HepG2 (cell line): ENCODE results near the gene ATP8A1. TPM values are rescaled to one million over a fixed set of nuclear protein-coding genes. Genes with fewer than 3 reads are reported as not detected.

Experiments
- ATAC-seq: fragments of 200-7000 bp; cut with Tn5 transposase; 3 replicates; pipeline ENCODE4 v1.9.1; 2020; ENCODE audit warnings: mild to moderate bottlenecking, moderate library complexity
- BruUV-seq: library from RNA; stranded (reverse); fragments of 400-500 nt; replicated peaks from 2 replicates; lab custom pipeline; 2021; lab: Mats Ljungman, UMichigan
- CTCF ChIA-PET: fragments of 300-600 bp; formaldehyde crosslinking; extraction: SDS; loops from one replicate; lab custom pipeline; 2021; ENCODE audit warnings: low total read pairs, inconsistent platforms, low intra/inter-chr PET ratio; lab: Yijun Ruan, JAX
- POLR2A ChIA-PET: fragments of 350-600 bp; sonication (Branson Sonifier 250); formaldehyde crosslinking; loops from one replicate; lab custom pipeline; 2020; ENCODE audit warnings: antibody characterized with exemption, inconsistent platforms; lab: Yijun Ruan, JAX
- DNase-seq: peaks from one replicate; pipeline ENCODE4 v3.0.0-alpha.2; 2015; ENCODE audit warnings: low spot score
- FAIRE-seq: peaks from 3 replicates; lab custom pipeline; 2011; peaks lifted over from hg19 to GRCh38; lab: Jason Lieb, UNC
- H2AFZ ChIP-seq: one replicate; pipeline ENCODE4 v1.6.1; 2011; ENCODE audit warnings: low read length, inconsistent platforms
- H3K27ac ChIP-seq: fragments of 300-600 bp; 3 replicates; pipeline ENCODE4 v1.8.0; 2011; ENCODE audit warnings: mixed run types, mild to moderate bottlenecking, mixed read lengths, low read length, inconsistent platforms; ENCODE audit not compliant: insufficient read depth; ENCODE audit errors: extremely low read length
- H3K27me3 ChIP-seq, 2 experiments: fragments of 200-600 bp in 1 of 2; 2 replicates in 1 of 2; 3 replicates in 1 of 2; pipeline versions ENCODE4 v1.6.0 to v1.8.0; 2011; ENCODE audit warnings: low read length in 2 of 2, mild to moderate bottlenecking in 2 of 2, moderate library complexity in 2 of 2, inconsistent platforms in 1 of 2; ENCODE audit not compliant: insufficient read depth in 2 of 2, control insufficient read depth in 1 of 2
- H3K36me3 ChIP-seq, 2 experiments: fragments of 200-600 bp in 1 of 2; replicated peaks in 1 of 2; 2 replicates in 1 of 2; 3 replicates in 1 of 2; pipeline versions ENCODE4 v1.5.1 to v1.8.0; 2011; ENCODE audit warnings: low read length in 2 of 2, inconsistent platforms in 1 of 2; ENCODE audit not compliant: insufficient read depth in 2 of 2, control insufficient read depth in 1 of 2
- H3K4me1 ChIP-seq: 2 replicates; pipeline ENCODE4 v1.5.1; 2012; ENCODE audit warnings: low read length, inconsistent platforms; ENCODE audit not compliant: insufficient read depth
- H3K4me2 ChIP-seq: 2 replicates; pipeline ENCODE4 v1.6.0; 2011; ENCODE audit warnings: low read depth, low read length, inconsistent platforms
- H3K4me3 ChIP-seq, 3 experiments: fragments of 200-600 bp in 1 of 3; sonication (generic), shearing (Covaris generic) in 1 of 3; replicated peaks in 1 of 3; 2 replicates each; pipeline ENCODE4 v1.5.1; 2011 to 2016; ENCODE audit warnings: low read length in 3 of 3, inconsistent platforms in 2 of 3, low read depth in 2 of 3, mild to moderate bottlenecking in 2 of 3, control low read depth in 1 of 3, mixed read lengths in 1 of 3; ENCODE audit not compliant: insufficient read depth in 1 of 3
- H3K79me2 ChIP-seq: one replicate; pipeline ENCODE4 v1.6.1; 2011; ENCODE audit warnings: low read length, inconsistent platforms; ENCODE audit not compliant: insufficient read depth
- H3K9ac ChIP-seq: 2 replicates; pipeline ENCODE4 v1.6.0; 2011; ENCODE audit warnings: mild to moderate bottlenecking, low read depth, low read length, inconsistent platforms; ENCODE audit not compliant: insufficient read depth
- H3K9me3 ChIP-seq: 2 replicates; pipeline ENCODE4 v1.5.1; 2012; ENCODE audit warnings: mild to moderate bottlenecking, low read length
- H4K20me1 ChIP-seq: 2 replicates; pipeline ENCODE4 v1.6.0; 2011; ENCODE audit warnings: inconsistent platforms, mild to moderate bottlenecking, low read length, moderate library complexity; ENCODE audit not compliant: insufficient read depth
- HDAC1 ChIP-seq: sonication (generic); formaldehyde crosslinking; IDR thresholded peaks from 2 replicates; pipeline ENCODE4 v1.5.1; 2020; ENCODE audit warnings: mild to moderate bottlenecking, missing genetic modification reagents
- KDM4B ChIP-seq: sonication (generic); formaldehyde crosslinking; IDR thresholded peaks from 2 replicates; pipeline ENCODE4 v1.4.0; 2020; ENCODE audit warnings: missing genetic modification reagents
- MED13 ChIP-seq: sonication (generic); formaldehyde crosslinking; IDR thresholded peaks from 2 replicates; pipeline ENCODE4 v1.5.0; 2020; ENCODE audit warnings: missing genetic modification reagents
- MXI1 ChIP-seq: IDR thresholded peaks from 3 replicates; pipeline ENCODE4 v1.6.1; 2012; ENCODE audit warnings: low read depth, low read length, inconsistent platforms, borderline replicate concordance
- NKX3-1 ChIP-seq: sonication (generic); formaldehyde crosslinking; IDR thresholded peaks from 2 replicates; pipeline ENCODE4 v1.5.0; 2020; ENCODE audit warnings: missing genetic modification reagents
- RFX5 ChIP-seq: IDR thresholded peaks from 2 replicates; pipeline ENCODE4 v1.6.1; 2011; ENCODE audit warnings: low read depth, low read length, improper control_type of control experiment
- SCMH1 ChIP-seq: sonication (generic); formaldehyde crosslinking; IDR thresholded peaks from 2 replicates; pipeline ENCODE4 v1.9.0; 2021; ENCODE audit warnings: missing genetic modification reagents, mild to moderate bottlenecking, borderline replicate concordance
- SIX4 ChIP-seq: sonication (generic); formaldehyde crosslinking; IDR thresholded peaks from 2 replicates; pipeline ENCODE4 v1.4.0; 2020; ENCODE audit warnings: missing genetic modification reagents
- SMAD3 ChIP-seq: sonication (generic); formaldehyde crosslinking; IDR thresholded peaks from 2 replicates; pipeline ENCODE4 v1.4.0; 2020; ENCODE audit warnings: missing genetic modification reagents
- SOX5 ChIP-seq: IDR thresholded peaks from 2 replicates; pipeline ENCODE4 v1.6.1; 2016; ENCODE audit warnings: borderline replicate concordance
- SYNCRIP ChIP-seq: fragments of 200-400 bp; formaldehyde crosslinking; IDR thresholded peaks from 2 replicates; pipeline ENCODE4 v1.6.1; 2018; ENCODE audit warnings: mild to moderate bottlenecking, low read depth, low read length; ENCODE audit not compliant: insufficient read depth
- ZFAT ChIP-seq: sonication (generic); formaldehyde crosslinking; conservative IDR thresholded peaks from 2 replicates; pipeline ENCODE4 v1.8.1; 2023; ENCODE audit warnings: missing genetic modification reagents, inconsistent platforms
- ZNF230 ChIP-seq: sonication (generic); formaldehyde crosslinking; IDR thresholded peaks from 2 replicates; pipeline ENCODE4 v1.4.0; 2020; ENCODE audit warnings: mild to moderate bottlenecking, missing genetic modification reagents
- ZNF232 ChIP-seq: sonication (generic); formaldehyde crosslinking; IDR thresholded peaks from 2 replicates; pipeline ENCODE4 v1.4.0; 2020; ENCODE audit warnings: missing genetic modification reagents, borderline replicate concordance
- ZNF382 ChIP-seq: sonication (generic); formaldehyde crosslinking; IDR thresholded peaks from 2 replicates; pipeline ENCODE4 v1.5.0; 2020; ENCODE audit warnings: missing genetic modification reagents, mild to moderate bottlenecking, borderline replicate concordance
- ZSCAN31 ChIP-seq: sonication (generic); formaldehyde crosslinking; IDR thresholded peaks from 2 replicates; pipeline ENCODE4 v1.5.0; 2020; ENCODE audit warnings: low read depth, mild to moderate bottlenecking, missing genetic modification reagents
- WGBS: methylation state at CpG from one replicate; pipeline ENCODE4 v1.1.6; 2017; ENCODE audit warnings: low lambda C conversion rate; 5-methylcytosine and 5-hydroxymethylcytosine counted together
- in situ Hi-C: cut with HindIII; loops from 2 replicates; pipeline ENCODE4 v1.10.0; 2017; ENCODE audit warnings: low pct_unique_long_range_greater_than_20kb; ENCODE audit not compliant: extremely low pct_ligation_motif_present
- intact Hi-C: fragments of 100-400 bp; cut with micrococcal nuclease; formaldehyde crosslinking; loops from one replicate; pipeline ENCODE4 v1.10.0; 2022; ENCODE audit not compliant: unreplicated experiment
- polyA plus RNA-seq, 8 experiments: library from polyadenylated mRNA; depleted of rRNA in 3 of 8; stranded (reverse) in 7 of 8; unstranded in 1 of 8; fragments of >200 nt; fragmentation: Illumina TruSeq in 4 of 8; extraction: Trizol in 4 of 8; gene quantifications; 2 replicates each; pipeline versions ENCODE4 v1.2.1 to v1.2.3, GENCODE V29; 2011 to 2016; ENCODE audit warnings: low read depth in 4 of 8, missing spikeins in 1 of 8, mixed read lengths in 1 of 8; ENCODE audit not compliant: insufficient read depth in 1 of 8
- total RNA-seq, 5 experiments: library from RNA; depleted of rRNA; stranded (reverse); fragments of >200 nt; fragmentation: Illumina TruSeq; extraction: Trizol; gene quantifications; 2 replicates each; pipeline ENCODE4 v1.2.3, GENCODE V29; 2016; ENCODE audit warnings: low read depth in 1 of 5
- TF ChIP-seq, protein P1 (sequence below): sonication (generic); formaldehyde crosslinking; conservative IDR thresholded peaks from 2 replicates; pipeline ENCODE4 v1.4.0; 2020; ENCODE audit warnings: missing genetic modification reagents

The ATP8A1 gene
- total and polyA plus RNA-seq, 2 of the 13 experiments (the other 11 are each of a cell fraction or from before 2014, with no cell fraction given), result 1.7 to 6.2 TPM

DNA sequence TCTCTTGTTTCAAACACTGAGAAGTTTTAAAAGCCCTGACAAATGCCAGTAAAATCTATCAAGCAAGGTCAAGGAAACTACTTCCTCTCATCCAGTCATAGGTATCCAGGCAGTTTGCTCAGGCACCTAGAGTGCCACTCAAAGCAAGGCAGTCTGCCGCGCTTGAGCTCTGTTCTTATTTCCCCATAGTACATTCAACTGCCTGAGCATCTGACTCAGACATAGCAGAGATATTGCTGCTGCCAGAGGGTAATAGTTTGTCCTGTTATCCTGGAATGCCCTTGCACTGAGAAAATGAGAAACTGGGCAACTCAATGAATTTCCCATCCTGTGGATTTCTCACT is 16.1 kb upstream of the ATP8A1 start:
- in situ Hi-C loops, result no loop called here
- Histone ChIP-seq H3K4me2 (no peak overlapping the region), H3K27me3 (no peaks in the 10 kb centered on the region; a peak in 1 of 5 replicates), H3K9ac (no peak overlapping the region), H4K20me1 (no peaks in the 10 kb centered on the region), H3K4me1 (no peaks in the 10 kb centered on the region), H3K36me3 (no peaks in the 10 kb centered on the region), H3K27ac (no peak overlapping the region), H3K9me3 (no peaks in the 10 kb centered on the region), H3K4me3 (no peak overlapping the region), H3K79me2 (no peaks in the 10 kb centered on the region), H2AFZ (no peak overlapping the region)
- no TSS peak for BruUV-seq
- intact Hi-C loops, result no loop called here
- CTCF ChIA-PET, result no interaction called here
- FAIRE-seq (no peak), ATAC-seq (no peak), DNase-seq (no peak)
- POLR2A ChIA-PET, result no interaction called here
- 0% methylated on average over 2 of the region's 2 CpGs for WGBS
- TF ChIP-seq ZNF230 (CRISPR knock-in tag) (no peak), RFX5 (0 out of 2 replicates have a peak, but pooled peaks have one; percentile 54)

DNA sequence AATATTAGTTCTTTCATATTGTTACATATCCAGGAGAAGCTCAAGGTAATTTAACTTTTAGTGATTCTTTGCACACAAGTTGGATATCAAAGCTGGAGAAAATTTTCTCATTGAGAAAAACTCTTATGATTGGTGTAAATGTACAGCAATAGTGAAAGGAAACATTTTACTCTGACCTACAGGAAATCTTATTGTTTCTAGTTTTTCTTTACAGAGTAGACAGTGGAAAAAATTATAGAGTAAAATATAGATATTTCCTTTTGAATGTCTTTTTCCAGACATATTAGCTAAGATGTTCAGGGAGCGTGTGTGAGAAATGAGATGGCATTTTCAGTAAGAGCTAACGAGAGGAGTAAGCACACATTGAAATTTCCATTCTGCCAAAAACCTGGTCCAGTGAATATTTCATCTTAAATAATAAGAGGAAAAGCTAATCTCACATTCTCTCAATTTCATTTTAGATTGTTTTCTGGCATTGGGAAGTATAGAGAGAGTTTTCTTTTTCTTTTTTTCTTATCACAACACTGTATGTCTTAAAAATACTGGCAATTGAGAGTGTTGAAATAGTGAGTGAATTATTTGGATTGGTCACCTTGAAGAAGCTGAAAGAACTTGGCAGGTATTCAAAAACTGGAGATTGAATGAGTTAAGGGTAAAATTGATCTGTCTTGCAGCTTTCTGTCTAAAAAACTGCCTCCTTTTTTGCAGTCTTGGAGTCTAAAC is 15.6 kb upstream of the ATP8A1 start:
- intact Hi-C loops, result no loop called here
- Histone ChIP-seq H3K27ac (no peak overlapping the region), H3K36me3 (no peaks in the 10 kb centered on the region), H3K4me1 (no peaks in the 10 kb centered on the region), H3K79me2 (no peaks in the 10 kb centered on the region), H2AFZ (no peak overlapping the region), H4K20me1 (no peaks in the 10 kb centered on the region), H3K27me3 (no peaks in the 10 kb centered on the region; a peak in 1 of 5 replicates), H3K9me3 (no peaks in the 10 kb centered on the region), H3K4me2 (no peak overlapping the region), H3K9ac (no peak overlapping the region), H3K4me3 (no peak overlapping the region)
- ChIA-PET POLR2A (no interaction called here), CTCF (no interaction called here)
- 4% methylated on average over 2 of the region's 2 CpGs for WGBS
- BruUV-seq, result no TSS peak
- in situ Hi-C loops, result no loop called here
- ATAC-seq, result no peak
- no peak for FAIRE-seq
- no peak for DNase-seq
- no peak for TF ChIP-seq MED13 (CRISPR knock-in tag)
- TF ChIP-seq ZNF232 (CRISPR knock-in tag), result no peak
- no peak for TF ChIP-seq SOX5 (CRISPR knock-in tag)
- no peak for TF ChIP-seq ZFAT (CRISPR knock-in tag)
- TF ChIP-seq NKX3-1 (CRISPR knock-in tag), result no peak
- TF ChIP-seq SIX4 (CRISPR knock-in tag), result no peak
- TF ChIP-seq ZNF382 (CRISPR knock-in tag), result no peak
- no peak for TF ChIP-seq SCMH1 (CRISPR knock-in tag)
- no peak for TF ChIP-seq SMAD3
- TF ChIP-seq ZSCAN31 (CRISPR knock-in tag), result no peak
- TF ChIP-seq MXI1, result no peak
- TF ChIP-seq, protein P1, sequence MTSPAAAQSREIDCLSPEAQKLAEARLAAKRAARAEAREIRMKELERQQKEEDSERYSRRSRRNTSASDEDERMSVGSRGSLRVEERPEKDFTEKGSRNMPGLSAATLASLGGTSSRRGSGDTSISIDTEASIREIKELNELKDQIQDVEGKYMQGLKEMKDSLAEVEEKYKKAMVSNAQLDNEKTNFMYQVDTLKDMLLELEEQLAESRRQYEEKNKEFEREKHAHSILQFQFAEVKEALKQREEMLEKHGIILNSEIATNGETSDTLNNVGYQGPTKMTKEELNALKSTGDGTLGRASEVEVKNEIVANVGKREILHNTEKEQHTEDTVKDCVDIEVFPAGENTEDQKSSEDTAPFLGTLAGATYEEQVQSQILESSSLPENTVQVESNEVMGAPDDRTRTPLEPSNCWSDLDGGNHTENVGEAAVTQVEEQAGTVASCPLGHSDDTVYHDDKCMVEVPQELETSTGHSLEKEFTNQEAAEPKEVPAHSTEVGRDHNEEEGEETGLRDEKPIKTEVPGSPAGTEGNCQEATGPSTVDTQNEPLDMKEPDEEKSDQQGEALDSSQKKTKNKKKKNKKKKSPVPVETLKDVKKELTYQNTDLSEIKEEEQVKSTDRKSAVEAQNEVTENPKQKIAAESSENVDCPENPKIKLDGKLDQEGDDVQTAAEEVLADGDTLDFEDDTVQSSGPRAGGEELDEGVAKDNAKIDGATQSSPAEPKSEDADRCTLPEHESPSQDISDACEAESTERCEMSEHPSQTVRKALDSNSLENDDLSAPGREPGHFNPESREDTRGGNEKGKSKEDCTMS, result no peak
- no peak for TF ChIP-seq SYNCRIP
- TF ChIP-seq HDAC1 (CRISPR knock-in tag), result no peak
- no peak for TF ChIP-seq KDM4B (CRISPR knock-in tag)
